ENCODE data around the gene BAZ2B. TPM values are rescaled to one million over a fixed set of nuclear protein-coding genes. Genes with fewer than 3 reads are reported as not detected.

The BAZ2B gene
- total and polyA plus RNA-seq, 2 donors (not counting 3 experiments of a cell fraction or from before 2014, with no cell fraction given) = 22.1 to 73.8 TPM

DNA sequence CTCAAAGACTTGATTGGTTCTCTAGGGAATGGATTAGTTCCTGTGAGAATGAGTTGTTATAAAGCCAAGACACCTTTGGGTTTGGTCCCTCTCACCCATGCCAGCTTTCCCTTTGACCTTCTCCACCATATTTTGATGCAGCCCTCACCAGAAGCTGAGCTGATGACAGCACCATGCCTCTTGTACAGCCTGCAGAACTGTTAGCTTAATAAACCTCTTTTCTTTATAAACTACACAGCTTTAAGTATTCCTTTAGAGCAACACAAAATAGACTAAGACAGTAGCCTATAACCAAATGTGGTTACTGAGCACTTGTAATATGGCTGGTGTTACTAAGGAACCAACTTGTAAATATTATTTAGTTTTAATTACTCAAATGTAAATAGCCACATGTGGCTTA, 55.1 kb downstream of the BAZ2B start:
- dilution Hi-C loops (cut with MboI; ENCODE audit: extremely low pct_ligation_motif_present, low sequenced_read_pairs) = no loop called here

More for the DNA sequence above, 55.1 kb downstream of the BAZ2B start:
- Histone ChIP-seq H4K20me1 (replicated peaks; ENCODE audit: control insufficient read depth, extremely low read depth, insufficient read depth, low read length) (peaks cover 2% of the 10 kb centered on the region), H3K9me1 (replicated peaks; ENCODE audit: control insufficient read depth, extremely low read depth, insufficient read depth, low read length) (no peaks in the 10 kb centered on the region), H2AFZ (ENCODE audit: low read depth, low read length) (no peak overlapping the region), H3K27me3 (ENCODE audit: control insufficient read depth in 2 of 2, insufficient read depth in 2 of 2, low read length in 2 of 2) (no peaks in the 10 kb centered on the region), H3K9ac (replicated peaks; ENCODE audit: extremely low read depth, insufficient read depth, low read length) (no peak overlapping the region), H3K36me3 (ENCODE audit: control insufficient read depth in 2 of 2, extremely low read depth in 1 of 2, insufficient read depth in 2 of 2, low read length in 2 of 2) (no peaks in the 10 kb centered on the region), H3K4me1 (ENCODE audit: control insufficient read depth, extremely low read depth, insufficient read depth, low read length) (no peaks in the 10 kb centered on the region), H3K4me2 (ENCODE audit: insufficient read depth, low read length) (no peak overlapping the region), H3K9me3 (replicated peaks; ENCODE audit: control insufficient read depth, insufficient read depth, low read length) (no peaks in the 10 kb centered on the region), H3K79me2 (ENCODE audit: control insufficient read depth, insufficient read depth, low read length) (peaks cover 4% of the 10 kb centered on the region), H3K4me3 (replicated peaks in 1 of 3; ENCODE audit: insufficient read depth in 1 of 3, low read depth in 1 of 3, low read length in 3 of 3) (no peak overlapping the region), H3K27ac (ENCODE audit: insufficient read depth, low read depth, low read length) (no peak overlapping the region)
- CTCF ChIA-PET = interaction anchor here (1.1 to 1.2 kb wide), 2 partner anchors 16 to 116 kb away, joined by 3 to 4 read pairs; no protein-coding TSS in a partner anchor
- intact Hi-C loops (cut with micrococcal nuclease) = no loop called here
- TF ChIP-seq, protein P1, sequence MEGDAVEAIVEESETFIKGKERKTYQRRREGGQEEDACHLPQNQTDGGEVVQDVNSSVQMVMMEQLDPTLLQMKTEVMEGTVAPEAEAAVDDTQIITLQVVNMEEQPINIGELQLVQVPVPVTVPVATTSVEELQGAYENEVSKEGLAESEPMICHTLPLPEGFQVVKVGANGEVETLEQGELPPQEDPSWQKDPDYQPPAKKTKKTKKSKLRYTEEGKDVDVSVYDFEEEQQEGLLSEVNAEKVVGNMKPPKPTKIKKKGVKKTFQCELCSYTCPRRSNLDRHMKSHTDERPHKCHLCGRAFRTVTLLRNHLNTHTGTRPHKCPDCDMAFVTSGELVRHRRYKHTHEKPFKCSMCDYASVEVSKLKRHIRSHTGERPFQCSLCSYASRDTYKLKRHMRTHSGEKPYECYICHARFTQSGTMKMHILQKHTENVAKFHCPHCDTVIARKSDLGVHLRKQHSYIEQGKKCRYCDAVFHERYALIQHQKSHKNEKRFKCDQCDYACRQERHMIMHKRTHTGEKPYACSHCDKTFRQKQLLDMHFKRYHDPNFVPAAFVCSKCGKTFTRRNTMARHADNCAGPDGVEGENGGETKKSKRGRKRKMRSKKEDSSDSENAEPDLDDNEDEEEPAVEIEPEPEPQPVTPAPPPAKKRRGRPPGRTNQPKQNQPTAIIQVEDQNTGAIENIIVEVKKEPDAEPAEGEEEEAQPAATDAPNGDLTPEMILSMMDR (IDR thresholded peaks at IDR 0.05; ENCODE audit: extremely low read depth in 1 of 2, insufficient read depth in 1 of 2, low read depth in 1 of 2, low read length in 2 of 2) = no peak
- TF ChIP-seq POLR2A (IDR thresholded peaks at IDR 0.05; ENCODE audit: low read depth, low read length) (no peak), EZH2 (IDR thresholded peaks at IDR 0.05; ENCODE audit: borderline replicate concordance, low read depth, low read length, severe bottlenecking) (no peak), GATA2 (IDR thresholded peaks at IDR 0.05; ENCODE audit: insufficient read depth, insufficient read length, low read depth, low read length) (no peak), POLR2AphosphoS5 (IDR thresholded peaks at IDR 0.05; ENCODE audit: insufficient read depth, low read depth, low read length) (no peak), MAX (IDR thresholded peaks at IDR 0.05; ENCODE audit: insufficient read depth, insufficient read length) (no peak), FOS (IDR thresholded peaks at IDR 0.05; ENCODE audit: borderline replicate concordance, insufficient read depth, low read length) (no peak), MYC (IDR thresholded peaks at IDR 0.05; ENCODE audit: low read depth, low read length) (no peak), JUN (IDR thresholded peaks at IDR 0.05; ENCODE audit: borderline replicate concordance, insufficient read depth, insufficient read length, low read depth) (no peak)
- no TSS peak for BruUV-seq (replicated peaks)
- POLR2A ChIA-PET = no interaction called here
- no peak for FAIRE-seq
- DNase-seq (ENCODE audit: low read depth, low spot score) = no peak

All from endothelial cell of umbilical vein (primary cell).